GM23338 (cell line): ENCODE data around the gene ING3. TPM values are rescaled to one million over a fixed set of nuclear protein-coding genes. Genes with fewer than 3 reads are reported as not detected.

Source experiments
- ATAC-seq: fragments of 200-7000 bp; cut with Tn5 transposase; 3 replicates; pipeline ENCODE4 v1.9.1; 2020
- DNase-seq: peaks from one replicate; pipeline ENCODE4 v3.0.0-alpha.2; 2015; ENCODE audit warnings: low spot score
- H2AFZ ChIP-seq: fragments of 200-600 bp; sonication (generic); 2 replicates; pipeline ENCODE4 v1.8.0; 2016; ENCODE audit warnings: antibody characterized with exemption, mild to moderate bottlenecking, moderate library complexity
- H3F3A ChIP-seq: fragments of 200-600 bp; sonication (generic); replicated peaks from 2 replicates; pipeline ENCODE4 v1.8.0; 2017; ENCODE audit warnings: antibody characterized with exemption, mixed run types, low read depth
- H3K27ac ChIP-seq: fragments of 200-600 bp; sonication (generic); 2 replicates; pipeline ENCODE4 v1.6.1; 2016; ENCODE audit warnings: low read depth
- H3K27me3 ChIP-seq: fragments of 200-600 bp; sonication (generic); 2 replicates; pipeline ENCODE4 v1.8.0; 2016; ENCODE audit warnings: mild to moderate bottlenecking, mixed run types, moderate library complexity; ENCODE audit not compliant: insufficient read depth
- H3K36me3 ChIP-seq: fragments of 200-600 bp; sonication (generic); 2 replicates; pipeline ENCODE4 v1.8.0; 2016; ENCODE audit warnings: mild to moderate bottlenecking; ENCODE audit not compliant: insufficient read depth
- H3K4me1 ChIP-seq: fragments of 200-600 bp; sonication (generic); 2 replicates; pipeline ENCODE4 v1.8.0; 2016; ENCODE audit warnings: mild to moderate bottlenecking, moderate library complexity; ENCODE audit not compliant: insufficient read depth
- H3K4me2 ChIP-seq: fragments of 200-600 bp; sonication (generic); 2 replicates; pipeline ENCODE4 v1.7.1; 2017; ENCODE audit warnings: mixed run types
- H3K4me3 ChIP-seq: fragments of 200-600 bp; sonication (generic); 2 replicates; pipeline ENCODE4 v1.6.1; 2016; ENCODE audit warnings: mixed run types
- H3K79me2 ChIP-seq: fragments of 200-600 bp; sonication (generic); replicated peaks from 2 replicates; pipeline ENCODE4 v1.8.0; 2017; ENCODE audit warnings: mild to moderate bottlenecking; ENCODE audit not compliant: insufficient read depth
- H3K9me2 ChIP-seq: fragments of 200-600 bp; sonication (generic); 2 replicates; pipeline ENCODE4 v1.8.0; 2017; ENCODE audit not compliant: insufficient read depth
- H4K20me1 ChIP-seq: fragments of 200-600 bp; sonication (generic); replicated peaks from 2 replicates; pipeline ENCODE4 v1.8.0; 2017; ENCODE audit warnings: mild to moderate bottlenecking; ENCODE audit not compliant: insufficient read depth
- H3K27ac Mint-ChIP-seq: 2 replicates; pipeline ENCODE4 v1.8.0; 2020; ENCODE audit warnings: inconsistent platforms, mild to moderate bottlenecking, moderate library complexity, mixed read lengths
- H3K27me3 Mint-ChIP-seq: 3 replicates; pipeline ENCODE4 v1.8.0; 2022; ENCODE audit warnings: low read depth, mild to moderate bottlenecking, moderate library complexity, mixed read lengths, inconsistent platforms; ENCODE audit not compliant: insufficient read depth, poor library complexity
- H3K36me3 Mint-ChIP-seq: 3 replicates; pipeline ENCODE4 v1.8.0; 2021; ENCODE audit warnings: low read depth, mild to moderate bottlenecking, inconsistent platforms, moderate library complexity, mixed read lengths
- H3K4me1 Mint-ChIP-seq: 3 replicates; pipeline ENCODE4 v1.8.0; 2020; ENCODE audit warnings: mild to moderate bottlenecking, inconsistent platforms, mixed read lengths
- H3K4me3 Mint-ChIP-seq: 3 replicates; pipeline ENCODE4 v1.8.0; 2021; ENCODE audit warnings: moderate library complexity, mild to moderate bottlenecking, inconsistent platforms, mixed read lengths
- H3K9me3 Mint-ChIP-seq: 3 replicates; pipeline ENCODE4 v1.8.0; 2020; ENCODE audit warnings: moderate library complexity, mild to moderate bottlenecking, inconsistent platforms, mixed read lengths
- CREB1 ChIP-seq: fragments of 250-450 bp; sonication (Bioruptor Pico); IDR thresholded peaks from 2 replicates; pipeline ENCODE4 v1.5.0; 2020; ENCODE audit warnings: low read depth, mild to moderate bottlenecking, moderate library complexity
- STAT1 ChIP-seq: IDR thresholded peaks from one replicate; pipeline ENCODE4 v1.6.1; 2016; ENCODE audit warnings: antibody characterized with exemption; ENCODE audit not compliant: unreplicated experiment
- ZNF114 ChIP-seq: fragments of 250-450 bp; sonication (Bioruptor Pico); IDR thresholded peaks from 2 replicates; pipeline ENCODE4 v1.5.0; 2020; ENCODE audit warnings: mild to moderate bottlenecking, moderate library complexity
- ZNF462 ChIP-seq: fragments of 250-450 bp; sonication (Bioruptor Pico); IDR thresholded peaks from 2 replicates; pipeline ENCODE4 v1.5.0; 2020; ENCODE audit warnings: mild to moderate bottlenecking, moderate library complexity
- polyA plus RNA-seq: library from polyadenylated mRNA; unstranded; fragments of >200 nt; fragmentation: Nextera tagmentation; extraction: Ambion mirVana; gene quantifications from 2 replicates; pipeline ENCODE4 v1.2.1, GENCODE V29; 2016
- total RNA-seq: library from RNA; depleted of rRNA; stranded (reverse); fragments of >200 nt; shearing (Covaris generic); gene quantifications from 2 replicates; pipeline ENCODE4 v1.2.3, GENCODE V29; 2014

Gene ING3
- total and polyA plus RNA-seq, 2 experiments from 2014 or later: 17.8 to 26.2 TPM

DNA sequence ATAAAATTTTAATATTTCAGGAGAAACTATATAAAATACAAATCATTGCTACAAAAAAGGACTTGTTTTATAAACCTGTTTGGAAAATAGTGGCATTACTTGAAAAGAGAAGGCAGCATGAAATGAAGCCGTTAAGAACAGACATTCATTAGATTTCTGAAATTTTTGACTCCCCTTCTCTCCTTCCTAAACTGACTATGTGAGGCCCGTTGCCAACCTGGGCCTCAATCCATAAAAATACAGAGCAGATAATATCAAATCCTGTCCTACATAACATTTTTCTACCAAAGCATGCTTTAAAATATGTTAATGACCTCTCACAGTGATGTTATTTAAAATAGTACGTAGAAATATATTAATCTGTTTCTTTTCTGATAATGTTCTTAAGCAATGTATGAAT, 34.5 kb upstream of the ING3 start (continued):
- TF ChIP-seq ZNF462 (CRISPR knock-in tag) (no peak), ZNF114 (CRISPR knock-in tag) (no peak), CREB1 (no peak), STAT1 (no peak)

GRCh38 chr7:120916538-120916937, 34.0 kb upstream of the ING3 start:
- H3K9me2 ChIP-seq: no peaks in the 10 kb centered on the region
- no peak overlapping the region for H3K4me3 Mint-ChIP-seq
- H3K4me1 Mint-ChIP-seq: peaks cover 3% of the 10 kb centered on the region; the same call in 2 of the 3 replicates
- H4K20me1 ChIP-seq: no peaks in the 10 kb centered on the region
- H3K36me3 ChIP-seq: no peaks in the 10 kb centered on the region
- no peak overlapping the region for H3K4me2 ChIP-seq
- H3K27ac Mint-ChIP-seq: no peak overlapping the region
- H3K27me3 ChIP-seq: no peaks in the 10 kb centered on the region
- no peak overlapping the region for H2AFZ ChIP-seq
- no peak overlapping the region for H3K27ac ChIP-seq
- no peaks in the 10 kb centered on the region for H3K9me3 Mint-ChIP-seq
- no peaks in the 10 kb centered on the region for H3F3A ChIP-seq
- no peaks in the 10 kb centered on the region for H3K27me3 Mint-ChIP-seq
- DNase-seq (no peak), ATAC-seq (no peak)
- TF ChIP-seq ZNF462 (CRISPR knock-in tag): no peak
- H3K4me1 ChIP-seq: peaks cover 9% of the 10 kb centered on the region
- H3K79me2 ChIP-seq: no peaks in the 10 kb centered on the region
- H3K36me3 Mint-ChIP-seq: no peaks in the 10 kb centered on the region
- no peak overlapping the region for H3K4me3 ChIP-seq
